ENCODE data around the gene SLC7A4. TPM values are rescaled to one million over a fixed set of nuclear protein-coding genes. Genes with fewer than 3 reads are reported as not detected.

SLC7A4 gene
- total RNA-seq, 4 donors from 2014 or later = 0.23 to 1.2 (median 0.37) TPM

- Histone ChIP-seq H3K27me3 (peaks cover 60% of the 10 kb centered on the region), H3K4me3 (peak overlapping the region in 1 of 2 donors; percentile 43)
Measured at GRCh38 chr22:21032868-21033688, 717 bp upstream of the SLC7A4 start.

GRCh38 chr22:21031545-21032036, 770 bp downstream of the SLC7A4 start:
- Histone ChIP-seq H3K9me3 (no peaks in the 10 kb centered on the region), H3K4me1 (peaks cover 0 to 22% (median 5%) of the 10 kb centered on the region in 3 donors), H3K27ac (no peak overlapping the region), H3K27me3 (peaks cover 60% of the 10 kb centered on the region), H3K36me3 (no peaks in the 10 kb centered on the region), H3K4me3 (peak overlapping the region in 1 of 2 donors; percentile 43)
- ATAC-seq = no peak
- WGBS, 2 donors (ENCODE audit: low coverage in 1 of 2) = 100% methylated on average over 2 of the region's 18 CpGs; no CpG with 5 or more reads in 1 of the 2 donors
- TF ChIP-seq EP300 (IDR thresholded peaks at IDR 0.05) (no peak), CTCF (IDR thresholded peaks at IDR 0.05) (no peak), POLR2A (IDR thresholded peaks at IDR 0.05) (no peak), POLR2AphosphoS5 (IDR thresholded peaks at IDR 0.05) (no peak)

More at GRCh38 chr22:21032868-21033688, 717 bp upstream of the SLC7A4 start:
- Histone ChIP-seq H3K27ac (no peak overlapping the region), H3K4me1 (peaks cover 0 to 18% (median 5%) of the 10 kb centered on the region in 3 donors), H3K36me3 (no peaks in the 10 kb centered on the region), H3K9me3 (no peaks in the 10 kb centered on the region)
- no peak for TF ChIP-seq CTCF (IDR thresholded peaks at IDR 0.05)
- no peak for TF ChIP-seq POLR2A (IDR thresholded peaks at IDR 0.05)
- no peak for TF ChIP-seq EP300 (IDR thresholded peaks at IDR 0.05)
- TF ChIP-seq POLR2AphosphoS5 (IDR thresholded peaks at IDR 0.05) = no peak
- no peak for ATAC-seq
- 92 to 97% methylated on average over 4 to 5 of the region's 12 CpGs for WGBS, 2 donors (ENCODE audit: low coverage in 1 of 2)

GRCh38 chr22:21030621-21031544, 1.5 kb downstream of the SLC7A4 start:
- Histone ChIP-seq H3K9me3 (no peaks in the 10 kb centered on the region), H3K4me3 (no peak overlapping the region), H3K27ac (no peak overlapping the region), H3K4me1 (peaks cover 0 to 22% (median 5%) of the 10 kb centered on the region in 3 donors), H3K27me3 (peaks cover 60% of the 10 kb centered on the region), H3K36me3 (no peaks in the 10 kb centered on the region)
- 88 to 91% methylated on average over 7 to 24 of the region's 40 CpGs for WGBS, 2 donors (ENCODE audit: low coverage in 1 of 2)
- TF ChIP-seq CTCF (IDR thresholded peaks at IDR 0.05) (no peak), POLR2A (IDR thresholded peaks at IDR 0.05) (no peak), POLR2AphosphoS5 (IDR thresholded peaks at IDR 0.05) (no peak), EP300 (IDR thresholded peaks at IDR 0.05) (no peak)
- no peak for ATAC-seq

GRCh38 chr22:21030032-21030431, 2.3 kb downstream of the SLC7A4 start:
- TF ChIP-seq POLR2A (IDR thresholded peaks at IDR 0.05) (no peak), POLR2AphosphoS5 (IDR thresholded peaks at IDR 0.05) (no peak), CTCF (IDR thresholded peaks at IDR 0.05) (no peak), EP300 (IDR thresholded peaks at IDR 0.05) (no peak)
- 67 to 90% methylated on average over 3 to 9 of the region's 15 CpGs for WGBS, 2 donors (ENCODE audit: low coverage in 1 of 2)
- Histone ChIP-seq H3K27me3 (peaks cover 60% of the 10 kb centered on the region), H3K36me3 (no peaks in the 10 kb centered on the region), H3K27ac (no peak overlapping the region), H3K4me1 (peaks cover 0 to 22% (median 5%) of the 10 kb centered on the region in 3 donors), H3K4me3 (no peak overlapping the region), H3K9me3 (no peaks in the 10 kb centered on the region)
- ATAC-seq = no peak

All from gastroesophageal sphincter (tissue), 4 donors.